ENCODE measurements around the gene TMEM108. TPM values are rescaled to one million over a fixed set of nuclear protein-coding genes. Genes with fewer than 3 reads are reported as not detected.

TMEM108 gene
- total and polyA plus RNA-seq, 2 experiments from 2014 or later = 7.4 to 15.3 TPM

DNA sequence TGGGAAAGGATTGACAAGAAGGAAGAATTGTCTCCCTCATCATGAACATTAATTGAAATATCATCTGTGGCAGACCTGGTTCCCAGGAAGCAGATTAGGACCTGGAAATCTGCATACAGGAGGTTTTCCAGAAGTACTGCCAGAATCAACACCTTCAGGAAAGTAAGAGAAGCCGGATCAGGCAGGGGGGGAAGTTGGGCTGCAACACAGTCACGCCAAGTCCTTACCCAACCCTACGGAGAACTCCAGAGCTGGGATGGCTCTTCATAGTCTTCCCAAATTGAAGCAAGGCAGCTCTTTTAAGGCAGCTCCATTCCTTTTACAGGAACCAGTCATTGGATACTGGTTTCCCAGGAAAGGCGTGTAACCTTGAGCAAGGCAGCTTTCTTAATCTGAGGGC, 326.5 kb downstream of the TMEM108 start:
- Histone ChIP-seq H2AFZ (no peak overlapping the region), H3K79me2 (replicated peaks; ENCODE audit: insufficient read depth) (no peaks in the 10 kb centered on the region), H3K27me3 (ENCODE audit: insufficient read depth) (no peaks in the 10 kb centered on the region), H3K4me2 (no peak overlapping the region), H3F3A (replicated peaks; ENCODE audit: low read depth) (no peaks in the 10 kb centered on the region), H3K4me3 (no peak overlapping the region), H4K20me1 (replicated peaks; ENCODE audit: insufficient read depth) (no peaks in the 10 kb centered on the region), H3K36me3 (ENCODE audit: insufficient read depth) (no peaks in the 10 kb centered on the region), H3K4me1 (ENCODE audit: insufficient read depth) (no peaks in the 10 kb centered on the region), H3K9me2 (ENCODE audit: insufficient read depth) (no peaks in the 10 kb centered on the region), H3K27ac (ENCODE audit: low read depth) (no peak overlapping the region)
- no peak for DNase-seq (ENCODE audit: low spot score)
- H3K9me3 Mint-ChIP-seq = no peaks in the 10 kb centered on the region
- ATAC-seq = no peak
- H3K27ac Mint-ChIP-seq = no peak overlapping the region
- no peaks in the 10 kb centered on the region for H3K27me3 Mint-ChIP-seq (ENCODE audit: insufficient read depth, low read depth, poor library complexity)
- peaks cover 13% of the 10 kb centered on the region; the same call in 2 of the 3 replicates for H3K4me1 Mint-ChIP-seq
- H3K36me3 Mint-ChIP-seq (ENCODE audit: low read depth) = no peaks in the 10 kb centered on the region
- TF ChIP-seq NANOG (IDR thresholded peaks at IDR 0.05; ENCODE audit: borderline replicate concordance) = no peak
- TF ChIP-seq, protein P1, sequence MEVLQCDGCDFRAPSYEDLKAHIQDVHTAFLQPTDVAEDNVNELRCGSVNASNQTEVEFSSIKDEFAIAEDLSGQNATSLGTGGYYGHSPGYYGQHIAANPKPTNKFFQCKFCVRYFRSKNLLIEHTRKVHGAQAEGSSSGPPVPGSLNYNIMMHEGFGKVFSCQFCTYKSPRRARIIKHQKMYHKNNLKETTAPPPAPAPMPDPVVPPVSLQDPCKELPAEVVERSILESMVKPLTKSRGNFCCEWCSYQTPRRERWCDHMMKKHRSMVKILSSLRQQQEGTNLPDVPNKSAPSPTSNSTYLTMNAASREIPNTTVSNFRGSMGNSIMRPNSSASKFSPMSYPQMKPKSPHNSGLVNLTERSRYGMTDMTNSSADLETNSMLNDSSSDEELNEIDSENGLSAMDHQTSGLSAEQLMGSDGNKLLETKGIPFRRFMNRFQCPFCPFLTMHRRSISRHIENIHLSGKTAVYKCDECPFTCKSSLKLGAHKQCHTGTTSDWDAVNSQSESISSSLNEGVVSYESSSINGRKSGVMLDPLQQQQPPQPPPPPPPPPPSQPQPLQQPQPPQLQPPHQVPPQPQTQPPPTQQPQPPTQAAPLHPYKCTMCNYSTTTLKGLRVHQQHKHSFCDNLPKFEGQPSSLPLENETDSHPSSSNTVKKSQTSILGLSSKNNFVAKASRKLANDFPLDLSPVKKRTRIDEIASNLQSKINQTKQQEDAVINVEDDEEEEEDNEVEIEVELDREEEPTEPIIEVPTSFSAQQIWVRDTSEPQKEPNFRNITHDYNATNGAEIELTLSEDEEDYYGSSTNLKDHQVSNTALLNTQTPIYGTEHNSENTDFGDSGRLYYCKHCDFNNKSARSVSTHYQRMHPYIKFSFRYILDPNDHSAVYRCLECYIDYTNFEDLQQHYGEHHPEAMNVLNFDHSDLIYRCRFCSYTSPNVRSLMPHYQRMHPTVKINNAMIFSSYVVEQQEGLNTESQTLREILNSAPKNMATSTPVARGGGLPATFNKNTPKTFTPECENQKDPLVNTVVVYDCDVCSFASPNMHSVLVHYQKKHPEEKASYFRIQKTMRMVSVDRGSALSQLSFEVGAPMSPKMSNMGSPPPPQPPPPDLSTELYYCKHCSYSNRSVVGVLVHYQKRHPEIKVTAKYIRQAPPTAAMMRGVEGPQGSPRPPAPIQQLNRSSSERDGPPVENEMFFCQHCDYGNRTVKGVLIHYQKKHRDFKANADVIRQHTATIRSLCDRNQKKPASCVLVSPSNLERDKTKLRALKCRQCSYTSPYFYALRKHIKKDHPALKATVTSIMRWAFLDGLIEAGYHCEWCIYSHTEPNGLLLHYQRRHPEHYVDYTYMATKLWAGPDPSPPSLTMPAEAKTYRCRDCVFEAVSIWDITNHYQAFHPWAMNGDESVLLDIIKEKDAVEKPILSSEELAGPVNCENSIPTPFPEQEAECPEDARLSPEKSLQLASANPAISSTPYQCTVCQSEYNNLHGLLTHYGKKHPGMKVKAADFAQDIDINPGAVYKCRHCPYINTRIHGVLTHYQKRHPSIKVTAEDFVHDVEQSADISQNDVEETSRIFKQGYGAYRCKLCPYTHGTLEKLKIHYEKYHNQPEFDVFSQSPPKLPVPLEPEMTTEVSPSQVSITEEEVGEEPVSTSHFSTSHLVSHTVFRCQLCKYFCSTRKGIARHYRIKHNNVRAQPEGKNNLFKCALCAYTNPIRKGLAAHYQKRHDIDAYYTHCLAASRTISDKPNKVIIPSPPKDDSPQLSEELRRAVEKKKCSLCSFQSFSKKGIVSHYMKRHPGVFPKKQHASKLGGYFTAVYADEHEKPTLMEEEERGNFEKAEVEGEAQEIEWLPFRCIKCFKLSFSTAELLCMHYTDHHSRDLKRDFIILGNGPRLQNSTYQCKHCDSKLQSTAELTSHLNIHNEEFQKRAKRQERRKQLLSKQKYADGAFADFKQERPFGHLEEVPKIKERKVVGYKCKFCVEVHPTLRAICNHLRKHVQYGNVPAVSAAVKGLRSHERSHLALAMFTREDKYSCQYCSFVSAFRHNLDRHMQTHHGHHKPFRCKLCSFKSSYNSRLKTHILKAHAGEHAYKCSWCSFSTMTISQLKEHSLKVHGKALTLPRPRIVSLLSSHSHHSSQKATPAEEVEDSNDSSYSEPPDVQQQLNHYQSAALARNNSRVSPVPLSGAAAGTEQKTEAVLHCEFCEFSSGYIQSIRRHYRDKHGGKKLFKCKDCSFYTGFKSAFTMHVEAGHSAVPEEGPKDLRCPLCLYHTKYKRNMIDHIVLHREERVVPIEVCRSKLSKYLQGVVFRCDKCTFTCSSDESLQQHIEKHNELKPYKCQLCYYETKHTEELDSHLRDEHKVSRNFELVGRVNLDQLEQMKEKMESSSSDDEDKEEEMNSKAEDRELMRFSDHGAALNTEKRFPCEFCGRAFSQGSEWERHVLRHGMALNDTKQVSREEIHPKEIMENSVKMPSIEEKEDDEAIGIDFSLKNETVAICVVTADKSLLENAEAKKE (CRISPR knock-in tag; IDR thresholded peaks at IDR 0.05) = no peak
- TF ChIP-seq POLR2AphosphoS5 (IDR thresholded peaks at IDR 0.05; ENCODE audit: low read depth) = no peak
- no peak for TF ChIP-seq JUNB (IDR thresholded peaks at IDR 0.05; ENCODE audit: unreplicated experiment)
- TF ChIP-seq EZH2 (IDR thresholded peaks at IDR 0.05; ENCODE audit: low read depth, unreplicated experiment) = no peak
- TF ChIP-seq EZH2phosphoT487 (IDR thresholded peaks at IDR 0.05; ENCODE audit: unreplicated experiment) = no peak
- TF ChIP-seq ZNF331 (CRISPR knock-in tag; IDR thresholded peaks at IDR 0.05; ENCODE audit: low read depth) = no peak
- TF ChIP-seq, protein P2, sequence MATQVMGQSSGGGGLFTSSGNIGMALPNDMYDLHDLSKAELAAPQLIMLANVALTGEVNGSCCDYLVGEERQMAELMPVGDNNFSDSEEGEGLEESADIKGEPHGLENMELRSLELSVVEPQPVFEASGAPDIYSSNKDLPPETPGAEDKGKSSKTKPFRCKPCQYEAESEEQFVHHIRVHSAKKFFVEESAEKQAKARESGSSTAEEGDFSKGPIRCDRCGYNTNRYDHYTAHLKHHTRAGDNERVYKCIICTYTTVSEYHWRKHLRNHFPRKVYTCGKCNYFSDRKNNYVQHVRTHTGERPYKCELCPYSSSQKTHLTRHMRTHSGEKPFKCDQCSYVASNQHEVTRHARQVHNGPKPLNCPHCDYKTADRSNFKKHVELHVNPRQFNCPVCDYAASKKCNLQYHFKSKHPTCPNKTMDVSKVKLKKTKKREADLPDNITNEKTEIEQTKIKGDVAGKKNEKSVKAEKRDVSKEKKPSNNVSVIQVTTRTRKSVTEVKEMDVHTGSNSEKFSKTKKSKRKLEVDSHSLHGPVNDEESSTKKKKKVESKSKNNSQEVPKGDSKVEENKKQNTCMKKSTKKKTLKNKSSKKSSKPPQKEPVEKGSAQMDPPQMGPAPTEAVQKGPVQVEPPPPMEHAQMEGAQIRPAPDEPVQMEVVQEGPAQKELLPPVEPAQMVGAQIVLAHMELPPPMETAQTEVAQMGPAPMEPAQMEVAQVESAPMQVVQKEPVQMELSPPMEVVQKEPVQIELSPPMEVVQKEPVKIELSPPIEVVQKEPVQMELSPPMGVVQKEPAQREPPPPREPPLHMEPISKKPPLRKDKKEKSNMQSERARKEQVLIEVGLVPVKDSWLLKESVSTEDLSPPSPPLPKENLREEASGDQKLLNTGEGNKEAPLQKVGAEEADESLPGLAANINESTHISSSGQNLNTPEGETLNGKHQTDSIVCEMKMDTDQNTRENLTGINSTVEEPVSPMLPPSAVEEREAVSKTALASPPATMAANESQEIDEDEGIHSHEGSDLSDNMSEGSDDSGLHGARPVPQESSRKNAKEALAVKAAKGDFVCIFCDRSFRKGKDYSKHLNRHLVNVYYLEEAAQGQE (IDR thresholded peaks at IDR 0.05; ENCODE audit: unreplicated experiment) = no peak
- no peak for TF ChIP-seq STAT1 (IDR thresholded peaks at IDR 0.05; ENCODE audit: unreplicated experiment)
- H3K4me3 Mint-ChIP-seq = no peak overlapping the region
